Activated B cell treated with CpG ODN at 0.5 μM for 24 hours (primary cell): ENCODE results near the gene NID1. TPM values are rescaled to one million over a fixed set of nuclear protein-coding genes. Genes with fewer than 3 reads are reported as not detected.

Experiments
- ATAC-seq: fragments of 200-7000 bp; cut with Tn5 transposase; one replicate; pipeline ENCODE4 v1.10.0; 2021; ENCODE audit warnings: low read depth, mild to moderate bottlenecking, moderate library complexity
- CTCF ChIA-PET: fragments of 350-600 bp; sonication (Branson Sonifier 250); formaldehyde crosslinking; loops from one replicate; lab custom pipeline; 2021; ENCODE audit warnings: antibody characterized with exemption; lab: Charles Lee
- POLR2A ChIA-PET: fragments of 350-600 bp; sonication (Branson Sonifier 250); formaldehyde crosslinking; loops from one replicate; lab custom pipeline; 2021; ENCODE audit warnings: antibody characterized with exemption; lab: Charles Lee
- DNase-seq: peaks from one replicate; pipeline ENCODE4 v3.0.0; 2022
- H3K27ac Mint-ChIP-seq: one replicate; pipeline ENCODE4 v1.8.0; 2020; ENCODE audit warnings: mixed read lengths
- H3K27me3 Mint-ChIP-seq: one replicate; pipeline ENCODE4 v1.8.0; 2021; ENCODE audit warnings: mixed read lengths
- H3K36me3 Mint-ChIP-seq: one replicate; pipeline ENCODE4 v1.8.0; 2021; ENCODE audit warnings: low read depth, mixed read lengths
- H3K4me1 Mint-ChIP-seq: one replicate; pipeline ENCODE4 v1.8.0; 2021; ENCODE audit warnings: mixed read lengths
- H3K4me3 Mint-ChIP-seq: one replicate; pipeline ENCODE4 v1.8.0; 2020; ENCODE audit warnings: mild to moderate bottlenecking, mixed read lengths
- H3K9me3 Mint-ChIP-seq: one replicate; pipeline ENCODE4 v1.8.0; 2020; ENCODE audit warnings: mixed read lengths
- CTCF ChIP-seq: fragments of 200-600 bp; IDR thresholded peaks from one replicate; pipeline ENCODE4 v1.8.0; 2022; ENCODE audit warnings: antibody characterized with exemption, mild to moderate bottlenecking
- intact Hi-C: fragments of 100-400 bp; cut with micrococcal nuclease; formaldehyde crosslinking; loops from one replicate; pipeline ENCODE4 v1.15.1; 2024
- total RNA-seq: library from RNA; stranded (reverse); gene quantifications from 2 replicates; pipeline ENCODE4 v1.2.3, GENCODE V29; 2022

Gene NID1
- total RNA-seq, 1 donor from 2014 or later, result 0.04 TPM

GRCh38 chr1:235941876-235942624 is 122.8 kb downstream of the NID1 start:
- intact Hi-C loops, result no loop called here

GRCh38 chr1:235940285-235940684 is 124.6 kb downstream of the NID1 start:
- H3K36me3 Mint-ChIP-seq, result no peaks in the 10 kb centered on the region
- no peak overlapping the region for H3K27ac Mint-ChIP-seq
- no peak for TF ChIP-seq CTCF
- no peak overlapping the region for H3K4me3 Mint-ChIP-seq
- intact Hi-C loops, result no loop called here
- no peaks in the 10 kb centered on the region for H3K27me3 Mint-ChIP-seq
- ChIA-PET POLR2A (interaction anchor here (5.7 kb wide), 1 partner anchor 74 kb away, joined by 60 read pairs; the partner anchor contains the start of gene LYST), CTCF (interaction anchor here (0.6 to 4.0 kb wide), 5 partner anchors 8 to 426 kb away, joined by 3 to 19 read pairs (median 4); no protein-coding TSS in a partner anchor)
- ATAC-seq, result no peak
- DNase-seq, result no peak
- no peaks in the 10 kb centered on the region for H3K9me3 Mint-ChIP-seq
- H3K4me1 Mint-ChIP-seq, result peaks cover 86% of the 10 kb centered on the region

More at GRCh38 chr1:235941876-235942624, 122.8 kb downstream of the NID1 start:
- no peak overlapping the region for H3K27ac Mint-ChIP-seq
- no peak for ATAC-seq
- H3K9me3 Mint-ChIP-seq, result no peaks in the 10 kb centered on the region
- H3K4me1 Mint-ChIP-seq, result peaks cover 87% of the 10 kb centered on the region
- H3K27me3 Mint-ChIP-seq, result no peaks in the 10 kb centered on the region
- CTCF ChIA-PET, result interaction anchor here (1.5 to 1.6 kb wide), 3 partner anchors 10 to 77 kb away, joined by 4 to 5 read pairs (median 4); no protein-coding TSS in a partner anchor
- H3K36me3 Mint-ChIP-seq, result no peaks in the 10 kb centered on the region
- no peak for DNase-seq
- POLR2A ChIA-PET, result interaction anchor here (1.0 to 2.2 kb wide), 2 partner anchors 12 to 75 kb away, joined by 3 to 9 read pairs; partner anchors contain the start of gene LYST
- no peak for TF ChIP-seq CTCF
- peak overlapping the region; percentile 24 for H3K4me3 Mint-ChIP-seq

- no peaks in the 10 kb centered on the region for H3K9me3 Mint-ChIP-seq
- peaks cover 87% of the 10 kb centered on the region for H3K4me1 Mint-ChIP-seq
- DNase-seq (no peak), ATAC-seq (no peak)
- H3K36me3 Mint-ChIP-seq, result no peaks in the 10 kb centered on the region
- peak overlapping the region; percentile 86 for H3K27ac Mint-ChIP-seq
- intact Hi-C loops, result loop anchor here (2.0 kb wide), 1 partner anchor 17 kb away; no protein-coding TSS in a partner anchor
- no peak for TF ChIP-seq CTCF
- peak overlapping the region; percentile 76 for H3K4me3 Mint-ChIP-seq
- POLR2A ChIA-PET, result interaction anchor here (0.6 to 5.7 kb wide), 9 partner anchors 7 to 97 kb away, joined by 3 to 60 read pairs (median 11); partner anchors contain the start of gene LYST
- CTCF ChIA-PET, result interaction anchor here (1.7 to 4.0 kb wide), 3 partner anchors 9 to 32 kb away, joined by 4 to 19 read pairs (median 13); no protein-coding TSS in a partner anchor
- H3K27me3 Mint-ChIP-seq, result no peaks in the 10 kb centered on the region
These were observed 125.5 kb downstream of the NID1 start for GRCh38 chr1:235939480-235939775.

GRCh38 chr1:235938709-235939479 is 126.0 kb downstream of the NID1 start:
- no peak for DNase-seq
- no peaks in the 10 kb centered on the region for H3K9me3 Mint-ChIP-seq
- intact Hi-C loops, result loop anchor here (1.0 to 2.0 kb wide), 3 partner anchors 15 to 73 kb away; partner anchors contain the start of gene LYST
- no peaks in the 10 kb centered on the region for H3K27me3 Mint-ChIP-seq
- peaks cover 90% of the 10 kb centered on the region for H3K4me1 Mint-ChIP-seq
- ATAC-seq, result peak; percentile 80
- peak overlapping the region; percentile 76 for H3K4me3 Mint-ChIP-seq
- POLR2A ChIA-PET, result interaction anchor here (0.6 to 5.7 kb wide), 14 partner anchors 8 to 219 kb away, joined by 3 to 60 read pairs (median 8); partner anchors contain the start of gene LYST
- CTCF ChIA-PET, result interaction anchor here (1.1 to 4.0 kb wide), 5 partner anchors 9 to 96 kb away, joined by 4 to 19 read pairs (median 5); partner anchors contain the start of gene LYST
- no peaks in the 10 kb centered on the region for H3K36me3 Mint-ChIP-seq
- no peak for TF ChIP-seq CTCF
- peak overlapping the region; percentile 86 for H3K27ac Mint-ChIP-seq
